GM12874 (cell line): ENCODE data around the gene DSG2.

Experiments used
- TF ChIP-seq, protein P1 (sequence below): IDR thresholded peaks from 2 replicates; pipeline ENCODE4 v1.5.1; 2011; ENCODE audit warnings: low read depth, mild to moderate bottlenecking, control low read depth, low read length, moderate library complexity; ENCODE audit not compliant: insufficient read depth

Gene DSG2

DNA sequence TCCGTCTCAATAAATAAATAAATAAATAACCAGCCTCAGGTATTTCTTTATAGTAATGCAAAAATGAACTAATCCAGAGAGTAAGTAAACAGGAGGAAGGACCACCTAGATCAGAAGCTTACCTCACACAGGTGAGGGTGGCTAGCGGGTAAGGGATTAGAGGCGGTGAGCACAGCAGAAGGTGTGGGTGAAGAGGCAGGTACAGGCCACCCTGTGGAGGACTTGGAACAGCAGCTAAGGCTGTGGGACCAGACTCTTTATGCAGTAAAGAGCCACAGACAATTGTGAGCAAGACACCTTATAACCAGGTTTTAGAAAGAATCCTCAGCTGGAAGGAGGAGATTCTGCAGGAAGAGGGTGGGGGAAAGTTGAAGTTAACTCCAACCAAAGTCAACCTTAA lies 59.5 kb downstream of the DSG2 start:
- TF ChIP-seq, protein P1, sequence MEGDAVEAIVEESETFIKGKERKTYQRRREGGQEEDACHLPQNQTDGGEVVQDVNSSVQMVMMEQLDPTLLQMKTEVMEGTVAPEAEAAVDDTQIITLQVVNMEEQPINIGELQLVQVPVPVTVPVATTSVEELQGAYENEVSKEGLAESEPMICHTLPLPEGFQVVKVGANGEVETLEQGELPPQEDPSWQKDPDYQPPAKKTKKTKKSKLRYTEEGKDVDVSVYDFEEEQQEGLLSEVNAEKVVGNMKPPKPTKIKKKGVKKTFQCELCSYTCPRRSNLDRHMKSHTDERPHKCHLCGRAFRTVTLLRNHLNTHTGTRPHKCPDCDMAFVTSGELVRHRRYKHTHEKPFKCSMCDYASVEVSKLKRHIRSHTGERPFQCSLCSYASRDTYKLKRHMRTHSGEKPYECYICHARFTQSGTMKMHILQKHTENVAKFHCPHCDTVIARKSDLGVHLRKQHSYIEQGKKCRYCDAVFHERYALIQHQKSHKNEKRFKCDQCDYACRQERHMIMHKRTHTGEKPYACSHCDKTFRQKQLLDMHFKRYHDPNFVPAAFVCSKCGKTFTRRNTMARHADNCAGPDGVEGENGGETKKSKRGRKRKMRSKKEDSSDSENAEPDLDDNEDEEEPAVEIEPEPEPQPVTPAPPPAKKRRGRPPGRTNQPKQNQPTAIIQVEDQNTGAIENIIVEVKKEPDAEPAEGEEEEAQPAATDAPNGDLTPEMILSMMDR, result no peak

DNA sequence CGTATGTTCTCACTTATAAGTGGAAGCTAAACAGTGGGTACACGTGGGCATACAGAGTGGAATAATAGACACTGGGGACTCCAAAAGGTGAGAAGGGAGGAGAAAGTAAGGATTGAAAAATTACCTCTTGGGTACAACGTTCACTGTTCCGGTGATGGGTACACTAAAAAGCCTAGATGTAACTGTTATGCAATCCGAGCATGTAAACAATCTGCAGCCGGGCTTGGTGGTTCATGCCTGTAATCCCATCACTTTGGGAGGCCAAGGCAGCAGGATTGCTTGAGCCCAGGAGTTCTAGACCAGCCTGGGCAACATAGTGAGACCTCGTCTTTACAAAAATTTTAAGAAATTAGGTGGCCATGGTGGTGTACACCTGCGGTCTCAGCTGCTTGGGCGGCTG lies 60.6 kb downstream of the DSG2 start:
- TF ChIP-seq, protein P1, result no peak

DNA sequence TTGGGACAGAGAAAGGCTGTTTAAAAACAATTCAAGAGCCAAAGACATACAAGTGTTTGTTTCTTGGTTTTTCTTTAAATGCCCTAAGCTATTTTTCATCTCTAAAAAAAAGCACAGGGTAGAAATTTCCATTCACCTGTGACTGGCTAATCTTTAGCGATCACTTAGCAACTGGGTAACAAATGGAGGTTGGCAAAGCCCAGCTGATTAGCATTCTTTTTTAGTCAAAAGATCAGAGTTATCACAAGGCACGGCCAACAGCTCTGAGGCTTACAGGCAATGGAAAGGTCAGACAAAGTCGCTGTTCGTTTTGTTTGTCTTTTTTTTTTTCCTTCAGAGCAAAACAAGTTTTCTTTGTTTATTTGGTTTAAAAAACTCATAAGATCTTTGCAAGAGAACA lies 64.7 kb downstream of the DSG2 start:
- TF ChIP-seq, protein P1, result no peak

DNA sequence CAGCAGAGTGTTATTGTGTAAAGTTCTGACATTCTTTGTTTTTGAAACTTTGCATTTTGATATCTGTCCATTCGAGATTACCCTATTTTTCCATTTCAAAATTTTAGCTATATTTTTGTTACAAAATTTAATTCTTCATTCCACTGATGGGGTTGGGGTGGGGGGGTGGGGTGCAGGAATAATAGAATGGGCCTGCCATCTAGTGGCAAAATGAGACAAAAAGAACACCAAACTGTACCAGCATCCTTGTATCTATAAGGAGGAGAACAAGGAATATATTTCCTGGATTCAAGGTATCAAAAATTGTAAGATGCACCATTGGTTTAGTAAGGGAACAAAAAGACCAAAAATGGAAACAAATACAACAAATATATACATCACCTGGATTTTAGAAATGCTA lies 65.8 kb downstream of the DSG2 start:
- TF ChIP-seq, protein P1, result peak; percentile 27; the same call in 1 of the 2 replicates

DNA sequence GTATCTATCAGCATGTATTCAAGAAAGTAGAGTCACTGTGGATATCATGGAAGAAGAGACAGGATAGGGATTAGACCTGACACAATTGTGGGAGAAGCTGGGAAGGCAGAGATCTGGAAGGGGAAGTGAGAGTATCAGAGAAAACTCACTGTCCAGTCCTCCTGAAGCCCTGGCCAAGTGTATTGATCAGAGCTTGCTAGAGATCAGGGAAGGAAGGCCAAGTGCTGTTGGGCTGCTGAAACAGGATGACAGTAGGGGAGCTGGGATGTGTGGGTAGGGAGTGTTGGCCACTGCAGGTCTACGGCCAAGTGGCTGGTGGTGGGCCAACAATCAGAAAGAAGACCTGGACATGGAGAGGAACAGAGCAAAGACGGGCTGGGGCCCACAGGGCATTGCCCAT lies 67.4 kb downstream of the DSG2 start:
- TF ChIP-seq, protein P1, result no peak

DNA sequence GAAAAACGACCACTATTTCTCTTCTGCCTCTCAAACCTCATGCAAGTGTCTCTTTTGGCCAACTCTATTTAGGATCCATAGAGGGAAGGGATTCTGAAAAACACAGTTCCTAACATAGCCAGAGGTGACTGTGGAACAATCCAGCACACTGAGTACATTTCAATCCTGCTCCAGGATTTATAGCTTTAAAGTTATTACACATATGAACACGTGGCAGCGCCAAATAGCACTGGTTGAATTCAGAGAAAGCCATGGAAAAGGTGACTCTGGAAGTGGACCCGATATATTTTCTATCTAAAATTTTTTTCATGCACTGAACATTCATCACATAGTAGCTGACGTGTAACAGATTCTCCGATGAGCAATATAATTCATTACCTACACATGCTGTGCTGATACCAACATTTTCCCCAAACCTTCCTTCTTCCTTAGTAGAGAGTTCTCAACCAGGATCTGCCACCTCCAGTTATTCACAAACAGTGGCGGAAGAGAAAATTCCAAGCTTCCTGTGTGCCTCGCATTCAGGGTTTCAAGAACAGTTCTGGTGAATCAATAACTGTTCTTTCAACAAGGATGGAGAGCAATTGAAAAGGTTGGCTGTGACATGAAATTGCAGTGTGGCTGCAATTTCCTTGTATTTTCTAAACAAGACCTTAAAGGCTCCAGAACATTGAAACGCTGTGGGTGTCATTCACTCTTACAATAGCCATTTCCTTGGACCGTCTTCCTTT lies 68.0 kb downstream of the DSG2 start:
- TF ChIP-seq, protein P1, result no peak

DNA sequence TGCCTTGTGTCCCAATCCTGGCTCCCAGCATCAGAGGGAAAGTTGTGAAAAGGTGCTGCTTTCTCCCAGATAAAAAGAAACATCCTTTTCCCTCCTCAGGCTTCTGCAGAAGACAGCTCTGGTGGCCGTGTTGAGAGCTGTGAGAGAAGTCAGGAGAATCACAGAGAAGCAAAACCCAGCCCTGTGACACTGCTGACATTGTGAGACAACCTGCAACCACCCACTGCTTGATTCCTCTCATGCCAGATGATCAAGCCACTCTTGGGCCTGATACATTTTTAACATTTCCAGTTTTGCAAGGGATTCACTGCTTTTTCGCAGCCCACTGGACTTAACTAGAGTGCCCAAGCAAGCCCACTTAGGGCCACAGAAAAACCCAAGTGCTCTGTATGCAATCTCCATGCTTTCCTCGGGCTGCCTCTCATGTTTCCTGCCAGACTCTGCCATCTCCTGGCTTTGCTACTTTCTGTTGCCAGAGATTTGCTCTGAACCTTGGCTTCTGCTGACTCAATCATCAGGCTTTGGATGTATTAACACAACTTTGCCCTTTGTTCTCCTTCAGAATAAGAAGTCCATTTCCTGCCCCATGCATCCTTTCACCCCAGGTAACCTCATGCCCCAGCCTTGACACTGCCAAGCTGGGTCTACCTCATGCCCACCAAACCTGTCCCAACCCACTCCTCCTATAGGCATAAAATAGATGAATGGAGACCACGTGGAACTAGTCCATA lies 68.8 kb downstream of the DSG2 start:
- TF ChIP-seq, protein P1, result no peak
